BLaER1 (cell line): Measurements from ENCODE around the gene UBE2L5.
A peak's percentile ranks its signal among the peaks of the same experiment; 100 is the strongest.
"Not testable (repeated sequence)": the region's sequence is repeated elsewhere in the genome, so short reads cannot be mapped to it uniquely, and the experiment has no call there.

Experiments used
- H3K27ac ChIP-seq: shearing (Covaris generic); formaldehyde crosslinking; 2 replicates; pipeline ENCODE4 v1.8.1; 2022
- H3K27me3 ChIP-seq: shearing (Covaris generic); formaldehyde crosslinking; 2 replicates; pipeline ENCODE4 v1.8.1; 2022
- H3K36me3 ChIP-seq: shearing (Covaris generic); formaldehyde crosslinking; 2 replicates; pipeline ENCODE4 v1.8.1; 2022
- H3K4me1 ChIP-seq: shearing (Covaris generic); formaldehyde crosslinking; 2 replicates; pipeline ENCODE4 v1.8.1; 2022
- H3K4me2 ChIP-seq: shearing (Covaris generic); formaldehyde crosslinking; 2 replicates; pipeline ENCODE4 v1.8.1; 2022
- H3K4me3 ChIP-seq: shearing (Covaris generic); formaldehyde crosslinking; 2 replicates; pipeline ENCODE4 v1.8.1; 2022
- H3K9ac ChIP-seq: shearing (Covaris generic); formaldehyde crosslinking; 2 replicates; pipeline ENCODE4 v1.8.1; 2022
- H3K9me3 ChIP-seq: shearing (Covaris generic); formaldehyde crosslinking; 2 replicates; pipeline ENCODE4 v1.8.1; 2022
- H4K20me1 ChIP-seq: shearing (Covaris generic); formaldehyde crosslinking; 2 replicates; pipeline ENCODE4 v1.8.1; 2022
- Cebpa-rat ChIP-seq: shearing (Covaris generic); IDR thresholded peaks from 2 replicates; pipeline ENCODE4 v1.8.1; 2022

UBE2L5 gene

DNA sequence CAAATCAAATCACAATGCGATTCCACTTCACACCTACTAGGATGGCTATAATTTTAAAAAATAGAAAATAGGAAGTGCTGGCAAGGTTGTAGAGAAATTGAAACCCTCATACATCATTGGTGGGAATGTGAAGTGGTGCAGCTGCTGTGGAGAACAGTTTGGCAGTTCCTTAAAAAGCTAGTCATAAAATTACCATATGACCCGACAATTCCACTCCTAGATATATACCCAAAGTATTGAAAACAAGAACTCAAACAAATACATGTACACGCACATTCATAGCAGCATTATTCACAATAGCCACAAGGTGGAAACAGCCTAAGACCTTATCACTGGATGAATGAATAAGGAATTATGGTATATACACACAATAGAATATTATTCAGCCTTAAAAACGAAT, 31.4 kb downstream of the UBE2L5 start:
- H3K4me2 ChIP-seq = peak overlapping the region; percentile 3; the same call in 1 of the 2 replicates
- no peaks in the 10 kb centered on the region for H3K9me3 ChIP-seq
- H3K36me3 ChIP-seq = peaks cover 31% of the 10 kb centered on the region
- H4K20me1 ChIP-seq = peaks cover 12% of the 10 kb centered on the region; the same call in 1 of the 2 replicates
- H3K27ac ChIP-seq = no peak overlapping the region
- no peak overlapping the region for H3K9ac ChIP-seq
- TF ChIP-seq Cebpa-rat = no peak
- peaks cover 51% of the 10 kb centered on the region for H3K4me1 ChIP-seq
- no peaks in the 10 kb centered on the region for H3K27me3 ChIP-seq
- no peak overlapping the region for H3K4me3 ChIP-seq

DNA sequence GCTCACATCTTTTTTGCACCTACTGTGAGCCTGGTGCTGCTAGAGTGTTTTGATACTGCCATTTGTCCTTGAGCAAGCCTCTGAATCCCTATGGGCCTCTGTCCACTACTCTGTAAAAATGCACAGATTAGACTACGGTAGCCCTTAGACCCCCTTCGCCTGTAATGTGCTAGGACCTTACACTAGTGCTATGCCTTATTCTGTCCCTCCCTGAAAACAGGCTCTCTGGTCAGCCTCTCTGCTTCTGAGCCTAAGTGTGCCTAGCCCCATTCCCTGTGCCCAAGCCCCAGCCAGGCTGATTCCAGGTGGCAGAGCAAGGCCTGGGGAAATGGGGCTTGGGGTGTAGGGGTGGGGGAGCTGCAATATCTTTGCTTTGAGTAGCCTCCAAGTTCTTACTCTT, 32.7 kb downstream of the UBE2L5 start:
- Histone ChIP-seq H3K9ac (no peak overlapping the region), H3K4me1 (peaks cover 58% of the 10 kb centered on the region), H3K9me3 (no peaks in the 10 kb centered on the region), H4K20me1 (peaks cover 12% of the 10 kb centered on the region; the same call in 1 of the 2 replicates), H3K27ac (peak overlapping the region; percentile 0; the same call in 1 of the 2 replicates), H3K4me3 (no peak overlapping the region), H3K36me3 (peaks cover 27% of the 10 kb centered on the region; the same call in 1 of the 2 replicates), H3K4me2 (peak overlapping the region; percentile 14; the same call in 1 of the 2 replicates), H3K27me3 (no peaks in the 10 kb centered on the region)
- TF ChIP-seq Cebpa-rat = no peak

DNA sequence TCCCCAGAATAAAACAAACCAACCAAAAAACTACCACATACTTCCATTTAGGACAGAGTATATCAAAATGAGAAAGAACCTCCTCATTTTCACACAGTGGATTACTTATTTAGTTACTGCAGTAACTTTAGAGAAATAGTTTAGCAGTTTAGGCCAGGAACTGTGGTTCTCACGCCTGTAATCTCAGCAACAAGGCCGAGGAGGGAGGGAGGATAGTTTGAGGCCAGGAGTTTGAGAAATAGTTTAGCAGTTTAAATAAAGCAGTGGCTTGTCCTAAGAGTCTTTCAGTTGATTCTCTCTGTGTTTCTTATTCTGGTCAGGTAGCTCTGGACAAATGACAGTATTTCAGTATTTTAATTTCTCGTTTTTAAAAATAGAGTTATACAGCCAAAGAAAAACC, 34.0 kb downstream of the UBE2L5 start:
- no peak for TF ChIP-seq Cebpa-rat
- H3K4me1 ChIP-seq = peaks cover 60% of the 10 kb centered on the region
- no peak overlapping the region for H3K4me2 ChIP-seq
- H3K9me3 ChIP-seq = no peaks in the 10 kb centered on the region
- no peak overlapping the region for H3K4me3 ChIP-seq
- peaks cover 13% of the 10 kb centered on the region; the same call in 1 of the 2 replicates for H4K20me1 ChIP-seq
- no peak overlapping the region for H3K27ac ChIP-seq
- H3K9ac ChIP-seq = no peak overlapping the region
- H3K36me3 ChIP-seq = peaks cover 25% of the 10 kb centered on the region; the same call in 1 of the 2 replicates
- H3K27me3 ChIP-seq = no peaks in the 10 kb centered on the region

DNA sequence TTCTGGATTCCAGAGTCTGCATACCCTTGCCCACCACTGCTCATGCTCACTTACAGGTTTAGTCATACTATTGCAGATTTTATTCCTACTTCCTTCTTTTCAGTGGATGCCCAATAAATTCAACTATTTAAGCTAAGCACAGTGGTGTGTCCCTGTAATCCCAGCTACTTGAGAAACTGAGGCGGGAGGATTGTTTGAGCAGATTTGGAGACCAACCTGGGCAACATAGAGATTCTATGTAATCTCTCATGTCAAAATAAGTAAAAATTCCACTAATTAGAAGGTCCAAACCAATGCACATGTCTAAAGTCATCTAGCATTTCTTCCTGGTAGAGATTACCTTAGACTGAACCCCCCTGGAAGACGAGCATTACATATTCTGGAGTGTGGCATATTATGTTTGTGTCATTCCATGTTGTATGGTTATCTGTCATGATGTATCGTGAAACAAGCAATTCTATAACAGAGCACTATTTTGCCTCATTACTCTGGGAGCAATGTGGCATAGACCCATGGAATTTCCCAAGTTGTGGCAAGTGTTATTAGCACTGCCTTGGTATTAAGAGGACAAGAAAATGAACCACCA, 35.1 kb downstream of the UBE2L5 start:
- TF ChIP-seq Cebpa-rat = no peak
- H3K4me1 ChIP-seq = peaks cover 71% of the 10 kb centered on the region
- H3K9ac ChIP-seq = no peak overlapping the region
- H3K4me3 ChIP-seq = no peak overlapping the region
- no peaks in the 10 kb centered on the region for H3K9me3 ChIP-seq
- peaks cover 36% of the 10 kb centered on the region for H3K36me3 ChIP-seq
- peak overlapping the region; percentile 54; the same call in 1 of the 2 replicates for H3K4me2 ChIP-seq
- no peak overlapping the region for H3K27ac ChIP-seq
- H4K20me1 ChIP-seq = peaks cover 23% of the 10 kb centered on the region; the same call in 1 of the 2 replicates
- no peaks in the 10 kb centered on the region for H3K27me3 ChIP-seq

DNA sequence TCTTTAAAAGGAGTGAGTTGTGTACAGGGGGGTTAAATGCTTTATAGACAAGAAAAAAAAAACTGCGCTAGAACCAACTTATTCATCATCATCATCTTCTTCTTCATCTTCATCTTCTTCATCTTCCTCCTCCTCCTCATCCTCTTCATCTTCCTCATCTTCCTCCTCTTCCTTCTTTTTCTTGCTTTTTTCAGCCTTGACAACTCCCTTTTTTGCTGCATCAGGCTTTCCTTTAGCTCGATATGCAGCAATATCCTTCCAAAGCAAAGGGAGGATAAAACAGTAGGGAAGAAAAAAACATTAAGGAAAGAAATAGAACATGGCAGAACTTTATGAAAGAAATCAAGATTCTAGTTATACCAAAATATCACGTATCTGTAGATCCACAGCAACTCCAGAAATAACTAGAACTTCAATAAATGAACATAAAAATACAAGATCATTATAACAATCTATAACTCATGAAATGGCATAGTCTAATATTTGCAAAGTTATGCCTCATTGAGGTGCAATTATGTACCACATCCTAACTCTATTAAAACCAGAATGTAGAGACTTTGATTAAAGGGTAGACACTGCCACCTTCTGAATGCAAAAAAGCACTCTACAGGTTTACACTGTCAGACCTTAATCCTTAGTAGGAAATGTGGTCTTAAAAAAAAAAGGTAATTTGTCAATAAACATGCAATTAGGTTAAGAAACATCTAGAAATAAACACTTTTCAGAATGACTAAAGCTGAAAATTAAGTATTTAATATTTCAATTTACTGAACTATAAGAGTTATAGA, 39.2 kb downstream of the UBE2L5 start:
- H3K4me2 ChIP-seq = peak overlapping the region; percentile 75
- H3K36me3 ChIP-seq = peaks cover 47% of the 10 kb centered on the region
- H3K9ac ChIP-seq = peak overlapping the region; percentile 100
- H3K4me1 ChIP-seq = peaks cover 56% of the 10 kb centered on the region
- H3K27me3 ChIP-seq, H3K9me3 ChIP-seq: not testable (repeated sequence)
- H3K4me3 ChIP-seq = peak overlapping the region; percentile 100
- H3K27ac ChIP-seq = peak overlapping the region; percentile 100
- H4K20me1 ChIP-seq = peaks cover 37% of the 10 kb centered on the region

DNA sequence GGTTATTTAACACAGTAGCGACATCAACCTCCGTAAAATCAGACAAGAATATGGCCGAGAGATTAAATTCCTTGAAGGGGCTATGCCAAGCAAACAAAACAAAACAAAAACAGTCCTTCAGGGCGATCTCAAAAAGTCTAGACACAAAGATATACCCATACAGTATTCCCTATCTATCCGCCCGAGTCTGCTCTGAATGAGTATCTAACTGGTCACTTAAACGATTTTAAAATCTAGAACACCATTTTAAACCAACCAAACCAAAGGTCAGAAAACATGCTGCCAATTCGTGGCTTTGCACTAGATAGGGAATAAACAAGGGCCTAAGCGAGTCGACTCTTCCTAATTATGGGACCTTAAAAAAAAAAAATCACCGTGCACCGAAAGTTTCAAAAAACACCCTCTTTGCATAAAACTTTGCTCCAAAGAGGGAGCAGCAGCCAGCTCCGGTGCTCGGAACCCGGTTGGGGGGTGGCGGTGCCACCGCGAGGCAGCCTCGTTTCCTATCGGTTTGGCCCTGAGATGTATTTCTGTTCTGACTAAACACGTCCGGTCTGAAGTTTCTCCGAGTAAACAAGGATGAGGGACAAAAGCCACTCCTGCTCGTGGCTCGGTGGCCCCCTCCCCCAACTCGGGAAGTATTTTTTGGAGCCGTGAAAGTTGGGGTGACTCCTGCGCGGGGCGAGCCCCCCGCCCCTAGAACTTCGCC, 41.6 kb downstream of the UBE2L5 start:
- H3K4me1 ChIP-seq = peaks cover 53% of the 10 kb centered on the region

DNA sequence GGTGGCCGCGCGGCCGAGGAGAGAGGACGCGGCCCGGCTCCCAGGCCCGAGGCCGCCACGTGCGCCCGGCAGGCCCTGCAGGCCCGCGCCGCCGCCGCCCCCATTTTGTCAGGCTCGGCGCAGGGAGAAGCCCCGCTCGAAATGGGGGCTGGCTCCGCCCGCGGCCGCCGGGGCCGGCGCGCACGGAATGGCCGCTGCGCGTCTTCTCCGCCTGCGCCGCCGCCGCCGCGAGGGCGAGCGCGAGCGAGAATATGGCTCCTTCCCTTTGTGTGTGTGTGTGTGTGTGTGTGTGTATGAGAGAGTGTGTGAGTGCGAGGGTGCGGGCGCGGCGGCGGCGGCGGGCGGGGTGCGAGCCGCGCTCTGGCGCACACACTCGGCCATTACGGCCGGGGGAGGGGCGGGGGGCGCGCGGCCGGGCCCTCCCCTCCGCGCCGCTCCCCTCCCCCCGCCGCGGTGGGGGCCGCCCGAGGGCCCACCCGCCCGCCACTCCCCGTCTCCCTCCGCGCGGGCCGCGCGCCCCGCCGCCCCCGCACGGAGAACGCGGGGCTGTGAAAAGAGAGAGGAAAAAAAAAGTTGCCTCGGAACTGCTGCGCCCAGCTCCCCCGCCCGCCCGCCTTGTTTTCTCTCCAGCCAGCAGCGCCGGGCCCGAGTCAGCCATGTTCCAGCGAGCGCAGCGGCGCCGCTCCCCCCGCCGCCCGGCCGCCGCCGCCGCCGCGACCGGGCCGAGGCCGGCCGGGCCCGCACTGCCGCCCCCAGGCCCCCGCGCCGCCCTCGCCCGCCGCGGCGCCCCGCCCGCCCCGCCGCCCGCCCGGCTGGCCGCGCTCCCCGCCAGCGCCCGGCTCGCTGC, 42.4 kb downstream of the UBE2L5 start:
- Histone ChIP-seq H3K9ac (peak overlapping the region; percentile 100), H3K4me1 (peaks cover 46% of the 10 kb centered on the region), H3K9me3 (no peaks in the 10 kb centered on the region), H4K20me1 (peaks cover 29% of the 10 kb centered on the region), H3K27ac (peak overlapping the region; percentile 100), H3K4me2 (peak overlapping the region; percentile 75), H3K27me3 (no peaks in the 10 kb centered on the region), H3K36me3 (peaks cover 23% of the 10 kb centered on the region), H3K4me3 (peak overlapping the region; percentile 100)
- TF ChIP-seq Cebpa-rat = no peak

More for the DNA sequence above, 41.6 kb downstream of the UBE2L5 start:
- H3K4me2 ChIP-seq = peak overlapping the region; percentile 75
- TF ChIP-seq Cebpa-rat = no peak
- H3K36me3 ChIP-seq = peaks cover 29% of the 10 kb centered on the region
- no peaks in the 10 kb centered on the region for H3K27me3 ChIP-seq
- peak overlapping the region; percentile 100 for H3K27ac ChIP-seq
- H4K20me1 ChIP-seq = peaks cover 29% of the 10 kb centered on the region
- H3K4me3 ChIP-seq = peak overlapping the region; percentile 100
- no peaks in the 10 kb centered on the region for H3K9me3 ChIP-seq
- peak overlapping the region; percentile 100 for H3K9ac ChIP-seq

DNA sequence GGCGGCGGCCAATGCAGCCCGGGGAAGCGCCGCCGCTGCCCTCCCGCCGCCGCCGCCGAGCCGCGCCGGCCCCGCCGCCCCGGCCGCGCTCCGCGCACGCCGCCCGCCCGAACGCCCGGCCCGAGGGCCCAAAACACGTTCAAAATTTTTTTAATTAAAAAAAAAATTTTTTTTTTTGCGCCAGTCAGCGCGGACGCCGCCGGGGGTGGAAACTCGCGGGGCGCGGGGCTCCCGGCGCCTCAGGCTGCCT, 43.0 kb downstream of the UBE2L5 start:
- peaks cover 29% of the 10 kb centered on the region for H4K20me1 ChIP-seq
- H3K4me3 ChIP-seq = peak overlapping the region; percentile 100
- no peak overlapping the region for H3K4me2 ChIP-seq
- peak overlapping the region; percentile 100 for H3K9ac ChIP-seq
- H3K27ac ChIP-seq = peak overlapping the region; percentile 100
- peaks cover 23% of the 10 kb centered on the region for H3K36me3 ChIP-seq
- no peaks in the 10 kb centered on the region for H3K9me3 ChIP-seq
- H3K27me3 ChIP-seq = no peaks in the 10 kb centered on the region
- H3K4me1 ChIP-seq = peaks cover 42% of the 10 kb centered on the region
- TF ChIP-seq Cebpa-rat = no peak

DNA sequence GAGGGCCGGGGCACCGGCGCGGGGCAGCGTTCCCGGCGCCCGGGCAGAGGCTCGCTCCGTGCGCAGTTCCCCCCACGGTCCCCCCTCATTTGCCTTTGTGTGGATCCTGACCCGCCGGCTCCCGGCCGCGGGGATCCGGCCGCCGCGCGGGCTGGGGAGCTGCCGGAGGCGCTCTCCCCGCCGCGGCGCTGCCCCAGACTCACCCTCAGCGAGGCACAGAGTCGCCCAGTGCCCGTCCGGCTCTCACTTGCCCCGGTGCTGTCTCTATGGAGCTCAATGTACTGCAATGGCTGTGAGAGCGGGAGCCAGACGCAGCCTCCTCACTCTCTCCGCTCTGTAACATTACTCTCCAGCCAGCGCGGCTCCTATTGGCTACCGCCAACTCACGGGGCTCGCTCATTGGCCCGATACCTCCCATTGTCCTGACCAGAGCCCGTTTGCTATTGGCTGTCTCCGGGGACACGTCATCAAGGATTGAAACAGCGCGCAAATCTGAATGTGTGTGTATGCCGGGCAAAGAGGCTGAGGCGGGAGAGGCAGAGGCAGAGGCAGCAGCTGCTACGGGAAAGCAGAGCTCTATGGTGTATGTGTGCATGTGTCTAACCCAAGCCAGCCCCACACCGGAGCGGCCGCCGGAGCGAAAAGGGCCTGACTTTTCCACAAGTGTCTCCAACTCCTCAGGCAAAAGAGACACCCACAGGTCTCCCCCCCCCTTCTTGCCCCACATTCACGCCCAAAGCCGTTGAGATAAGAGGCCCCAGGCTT, 43.5 kb downstream of the UBE2L5 start, which contains the start of gene HMGB1:
Gene HMGB1, minus strand, starts transcription at position 344 of the 765 bp plus-strand sequence. CDS start 2,256 bp downstream, outside the sequence.
- Histone ChIP-seq H3K4me3 (peak within 1 kb of the TSS; percentile 100), H4K20me1 (peaks cover 29% of the 10 kb centered on the region), H3K27me3 (no peaks in the 10 kb centered on the region), H3K27ac (peak within 1 kb of the TSS; percentile 100), H3K9me3 (no peaks in the 10 kb centered on the region), H3K4me2 (peak within 1 kb of the TSS; percentile 99), H3K36me3 (peaks cover 23% of the 10 kb centered on the region), H3K4me1 (peaks cover 42% of the 10 kb centered on the region), H3K9ac (peak within 1 kb of the TSS; percentile 100)
- no peak for TF ChIP-seq Cebpa-rat
